ENCODE results near the gene RHOT1. TPM values are rescaled to one million over a fixed set of nuclear protein-coding genes. Genes with fewer than 3 reads are reported as not detected.

Gene RHOT1
- polyA plus RNA-seq, 4 donors, result 23.2 to 61.5 (median 34.8) TPM

Other genes starting within 250 kb of the RHOT1 start
- 10 to 100 TPM; 35.4 to 57.8 (median 41.4) TPM for gene UTP6, start 240.8 kb upstream of the RHOT1 start, polyA plus RNA-seq
- 10 to 100 TPM; 10.8 to 36.3 (median 13.8) TPM for gene SUZ12, start 205.5 kb upstream of the RHOT1 start, polyA plus RNA-seq
- 10 to 100 TPM in 2 of 4 donors, 1 to 10 TPM in 2; 8.6 to 26.2 (median 14.0) TPM for gene LRRC37B, start 135.1 kb upstream of the RHOT1 start, polyA plus RNA-seq
- gene RHBDL3, start 123.3 kb downstream of the RHOT1 start, polyA plus RNA-seq, result under 1 TPM in 2 of 4 donors, not detected in 2; 0.40 TPM
- 10 to 100 TPM in 2 of 4 donors, 1 to 10 TPM in 2; 9.6 to 21.8 (median 11.9) TPM for gene C17orf75, start 199.7 kb downstream of the RHOT1 start, polyA plus RNA-seq
- 100 to 1,000 TPM in 1 of 4 donors, 10 to 100 TPM in 3; 50.8 to 175 (median 64.2) TPM for gene ZNF207, start 207.7 kb downstream of the RHOT1 start, polyA plus RNA-seq

All from small intestine (tissue), 4 donors.